ENCODE results near the gene PTPN7.

PTPN7 gene

DNA sequence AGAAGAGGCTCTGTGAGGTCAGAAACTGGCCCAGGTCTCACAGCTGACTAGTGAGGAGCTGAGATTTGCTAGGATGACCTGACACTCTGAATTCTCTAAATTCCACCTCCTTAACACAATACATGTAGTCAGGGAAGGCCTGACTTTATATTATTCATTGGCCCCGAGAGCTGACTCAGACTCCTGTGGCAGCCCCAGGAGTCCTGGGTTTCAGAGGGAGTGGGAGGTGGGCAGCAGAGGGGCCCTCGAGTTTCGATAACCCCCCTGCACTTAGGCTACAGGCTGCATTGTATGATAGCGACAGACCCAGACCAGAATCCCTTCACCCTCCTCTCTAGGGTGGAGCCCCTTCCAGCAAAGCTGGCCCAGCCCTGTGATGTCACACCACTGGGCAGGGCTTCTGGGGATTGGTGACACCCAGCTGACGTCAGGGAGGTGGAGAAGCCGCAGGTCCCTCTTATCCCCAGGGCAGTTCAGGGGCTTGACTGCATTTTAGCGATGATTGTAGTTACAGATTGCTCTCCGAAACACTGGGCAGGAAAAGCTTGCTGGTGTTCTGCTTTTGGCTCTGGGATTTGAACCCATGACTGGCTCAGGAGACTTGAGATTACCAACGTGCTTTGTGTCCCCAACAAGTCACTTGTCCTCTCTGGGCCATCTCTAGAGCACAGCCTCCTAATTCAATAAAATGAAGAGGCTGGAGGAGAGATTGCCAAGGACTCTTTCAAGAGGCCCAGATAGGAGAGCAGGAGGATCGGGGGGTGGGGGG, 54.6 kb downstream of the PTPN7 start:
- DNase-seq = no peak

DNA sequence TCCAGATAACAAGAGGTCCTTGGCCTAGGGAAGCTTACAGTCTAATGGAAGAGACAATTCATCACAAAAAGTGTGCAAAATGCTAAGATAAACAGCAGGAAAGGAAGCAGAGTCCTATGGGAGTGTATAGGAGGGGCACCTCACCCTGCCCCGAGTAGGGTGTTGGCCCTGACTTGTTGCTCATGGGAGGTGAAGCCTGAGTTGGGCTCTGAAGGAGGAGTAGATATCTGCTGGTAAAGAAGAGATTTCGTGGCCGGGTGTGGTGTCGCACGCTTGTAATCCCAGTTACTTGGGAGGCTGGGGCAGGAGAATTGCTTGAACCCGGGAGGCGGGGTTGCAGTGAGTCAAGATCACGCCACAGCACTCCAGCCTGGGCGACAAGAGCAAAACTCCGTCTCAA, 56.3 kb downstream of the PTPN7 start:
- DNase-seq = no peak

GRCh38 chr1:202101184-202101583, 59.2 kb downstream of the PTPN7 start:
- no peak for DNase-seq
